Skin epidermis (tissue), 12 donors: ENCODE results near the gene ATXN10.
"Not testable (repeated sequence)": the region's sequence is repeated elsewhere in the genome, so short reads cannot be mapped to it uniquely, and the experiment has no call there.

Source experiments
- H3K27ac ChIP-seq, 21 experiments: fragments of 200-600 bp; sonication (generic) in 11 of 21; one replicate each; pipeline ENCODE4 v1.5.0; 2020; ENCODE audit warnings: mild to moderate bottlenecking in 3 of 21, inconsistent platforms in 2 of 21, moderate library complexity in 2 of 21
- H3K4me3 ChIP-seq, 7 experiments: fragments of 200-600 bp; sonication (generic) in 2 of 7; one replicate each; pipeline ENCODE4 v1.5.0; 2020; ENCODE audit warnings: inconsistent platforms in 2 of 7, mild to moderate bottlenecking in 2 of 7, moderate library complexity in 1 of 7

ATXN10 gene

GRCh38 chr22:45775569-45776312 is 104.1 kb downstream of the ATXN10 start:
- no peak overlapping the region for H3K27ac ChIP-seq
- H3K4me3 ChIP-seq: no peak overlapping the region

- no peak overlapping the region for H3K4me3 ChIP-seq
- no peak overlapping the region for H3K27ac ChIP-seq
Measured at GRCh38 chr22:45776313-45776585, 104.6 kb downstream of the ATXN10 start.

- no peak overlapping the region for H3K27ac ChIP-seq
- H3K4me3 ChIP-seq: no peak overlapping the region
Measured at GRCh38 chr22:45777046-45777851, 105.6 kb downstream of the ATXN10 start.

GRCh38 chr22:45777852-45778375 is 106.3 kb downstream of the ATXN10 start:
- Histone ChIP-seq H3K4me3 (no peak overlapping the region), H3K27ac (no peak overlapping the region)

- Histone ChIP-seq H3K27ac (no peak overlapping the region), H3K4me3 (no peak overlapping the region)
Measured at GRCh38 chr22:45781459-45781858, 109.8 kb downstream of the ATXN10 start.

GRCh38 chr22:45781966-45782365 is 110.3 kb downstream of the ATXN10 start:
- Histone ChIP-seq H3K27ac (no peak overlapping the region), H3K4me3 (no peak overlapping the region)

- H3K27ac ChIP-seq: no peak overlapping the region
- H3K4me3 ChIP-seq: no peak overlapping the region
Measured at GRCh38 chr22:45783021-45783420, 111.4 kb downstream of the ATXN10 start.

- no peak overlapping the region for H3K4me3 ChIP-seq
- no peak overlapping the region for H3K27ac ChIP-seq
Measured at GRCh38 chr22:45783690-45784089, 112.1 kb downstream of the ATXN10 start.

GRCh38 chr22:45784357-45785277 is 113.0 kb downstream of the ATXN10 start:
- H3K27ac ChIP-seq: no peak overlapping the region
- no peak overlapping the region for H3K4me3 ChIP-seq

- H3K27ac ChIP-seq: no peak overlapping the region
- no peak overlapping the region for H3K4me3 ChIP-seq
Measured at GRCh38 chr22:45785458-45785857, 113.8 kb downstream of the ATXN10 start.

GRCh38 chr22:45786726-45787125 is 115.1 kb downstream of the ATXN10 start:
- Histone ChIP-seq H3K27ac (no peak overlapping the region), H3K4me3 (no peak overlapping the region)

- Histone ChIP-seq H3K27ac (no peak overlapping the region), H3K4me3 (no peak overlapping the region)
Measured at GRCh38 chr22:45787759-45788158, 116.1 kb downstream of the ATXN10 start.

GRCh38 chr22:45788522-45788921 is 116.9 kb downstream of the ATXN10 start:
- no peak overlapping the region for H3K4me3 ChIP-seq
- no peak overlapping the region for H3K27ac ChIP-seq

GRCh38 chr22:45790401-45790800 is 118.8 kb downstream of the ATXN10 start:
- H3K27ac ChIP-seq: no peak overlapping the region

GRCh38 chr22:45793161-45793560 is 121.5 kb downstream of the ATXN10 start:
- H3K27ac ChIP-seq: no peak overlapping the region
- H3K4me3 ChIP-seq: no peak overlapping the region

More at GRCh38 chr22:45790401-45790800, 118.8 kb downstream of the ATXN10 start:
- H3K4me3 ChIP-seq: no peak overlapping the region

- no peak overlapping the region for H3K27ac ChIP-seq
- no peak overlapping the region for H3K4me3 ChIP-seq
Measured at GRCh38 chr22:45793892-45794291, 122.3 kb downstream of the ATXN10 start.

GRCh38 chr22:45796009-45796408 is 124.4 kb downstream of the ATXN10 start:
- H3K4me3 ChIP-seq, H3K27ac ChIP-seq: not testable (repeated sequence)

- Histone ChIP-seq H3K4me3 (no peak overlapping the region), H3K27ac (no peak overlapping the region)
Measured at GRCh38 chr22:45799291-45799690, 127.7 kb downstream of the ATXN10 start.

- Histone ChIP-seq H3K27ac (no peak overlapping the region), H3K4me3 (no peak overlapping the region)
Measured at GRCh38 chr22:45802054-45802453, 130.4 kb downstream of the ATXN10 start.

- Histone ChIP-seq H3K27ac (no peak overlapping the region), H3K4me3 (no peak overlapping the region)
Measured at GRCh38 chr22:45804319-45804985, 132.8 kb downstream of the ATXN10 start.
